ENCODE measurements around the gene TRIM27.
"Not testable (repeated sequence)": the region's sequence is repeated elsewhere in the genome, so short reads cannot be mapped to it uniquely, and the experiment has no call there.

Gene TRIM27

GRCh38 chr6:28953585-28954258, 29.9 kb upstream of the TRIM27 start:
- Histone ChIP-seq H3K4me1 (ENCODE audit: control insufficient read depth in 2 of 2, insufficient read depth in 2 of 2, low read length in 2 of 2) (peaks cover 0 to 4% of the 10 kb centered on the region in 2 donors), H3K9me3 (ENCODE audit: control insufficient read depth in 2 of 2, low read length in 2 of 2) (no peaks in the 10 kb centered on the region), H3K4me3 (ENCODE audit: low read length in 2 of 2) (peak overlapping the region; percentile 48 to 72), H3K9ac (ENCODE audit: low read depth in 1 of 2, low read length in 2 of 2) (peak overlapping the region; percentile 13 to 32), H3K27me3 (ENCODE audit: control insufficient read depth in 2 of 2, insufficient read depth in 2 of 2, low read length in 2 of 2) (peaks cover 3 to 4% of the 10 kb centered on the region in 2 donors), H3K27ac (ENCODE audit: low read depth in 2 of 2, low read length in 2 of 2) (no peak overlapping the region), H3K36me3 (ENCODE audit: control insufficient read depth in 2 of 2, insufficient read depth in 2 of 2, low read length in 2 of 2) (no peaks in the 10 kb centered on the region)

DNA sequence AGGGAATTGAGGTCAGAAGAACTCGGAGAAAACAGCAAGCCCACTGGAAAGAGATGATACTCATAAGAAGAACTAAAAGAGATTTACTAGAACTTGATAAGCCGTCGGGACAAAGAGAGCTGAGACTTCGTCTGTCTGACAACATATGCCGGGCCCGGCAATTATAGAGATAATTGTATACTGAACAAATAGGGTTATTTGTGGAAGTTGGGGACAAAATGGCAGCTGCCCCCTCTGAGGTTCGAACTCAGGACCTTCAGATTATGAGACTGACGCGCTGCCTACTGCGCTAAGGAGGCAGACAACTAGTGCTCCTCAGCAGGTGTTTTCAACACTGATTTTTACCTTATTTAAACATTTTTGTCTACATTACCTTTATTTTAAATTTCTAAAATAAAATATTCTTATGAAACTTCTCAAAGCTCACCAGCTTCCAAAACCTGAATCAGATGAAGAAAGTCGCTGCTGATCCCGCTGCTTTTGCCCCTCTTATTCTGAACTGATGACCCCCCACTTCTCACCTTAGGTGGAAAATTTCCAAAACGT, 29.3 kb upstream of the TRIM27 start:
- Histone ChIP-seq H3K27ac (ENCODE audit: low read depth in 2 of 2, low read length in 2 of 2) (no peak overlapping the region), H3K36me3 (ENCODE audit: control insufficient read depth in 2 of 2, insufficient read depth in 2 of 2, low read length in 2 of 2) (no peaks in the 10 kb centered on the region), H3K9me3 (ENCODE audit: control insufficient read depth in 2 of 2, low read length in 2 of 2) (no peaks in the 10 kb centered on the region), H3K9ac (ENCODE audit: low read depth in 1 of 2, low read length in 2 of 2) (peak overlapping the region; percentile 13 to 32), H3K4me1 (ENCODE audit: control insufficient read depth in 2 of 2, insufficient read depth in 2 of 2, low read length in 2 of 2) (peaks cover 0 to 4% of the 10 kb centered on the region in 2 donors), H3K4me3 (ENCODE audit: low read length in 2 of 2) (peak overlapping the region; percentile 48 to 72), H3K27me3 (ENCODE audit: control insufficient read depth in 2 of 2, insufficient read depth in 2 of 2, low read length in 2 of 2) (peaks cover 3 to 4% of the 10 kb centered on the region in 2 donors)

DNA sequence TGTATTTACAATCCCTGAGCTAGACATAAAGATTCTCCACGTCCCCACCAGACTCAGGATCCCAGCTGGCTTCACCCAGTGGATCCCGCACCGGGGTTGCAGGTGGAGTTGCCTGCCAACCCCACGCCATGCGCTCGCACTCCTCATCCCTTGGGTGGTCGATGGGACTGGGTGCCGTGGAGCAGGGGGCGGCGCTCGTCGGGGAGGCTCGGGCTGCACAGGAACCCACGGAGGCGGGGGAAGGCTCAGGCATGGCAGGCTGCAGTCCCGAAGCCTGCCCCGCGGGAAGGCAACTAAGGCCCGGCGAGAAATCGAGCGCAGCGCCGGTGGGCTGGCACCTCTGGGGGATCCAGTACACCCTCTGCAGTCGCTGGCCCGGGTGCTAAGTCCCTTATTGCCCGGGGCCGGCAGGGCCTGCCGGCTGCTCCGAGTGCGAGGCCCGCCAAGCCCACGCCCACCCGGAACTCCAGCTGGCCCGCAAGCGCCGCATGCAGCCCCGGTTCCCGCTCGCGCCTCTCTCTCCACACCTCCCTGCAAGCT, 25.9 kb upstream of the TRIM27 start:
- H3K27ac ChIP-seq (ENCODE audit: low read depth in 2 of 2, low read length in 2 of 2); H3K9ac ChIP-seq (ENCODE audit: low read depth in 1 of 2, low read length in 2 of 2); H3K9me3 ChIP-seq (ENCODE audit: control insufficient read depth in 2 of 2, low read length in 2 of 2); H3K36me3 ChIP-seq (ENCODE audit: control insufficient read depth in 2 of 2, insufficient read depth in 2 of 2, low read length in 2 of 2); H3K4me3 ChIP-seq (ENCODE audit: low read length in 2 of 2); H3K27me3 ChIP-seq (ENCODE audit: control insufficient read depth in 2 of 2, insufficient read depth in 2 of 2, low read length in 2 of 2); H3K4me1 ChIP-seq (ENCODE audit: control insufficient read depth in 2 of 2, insufficient read depth in 2 of 2, low read length in 2 of 2): not testable (repeated sequence)

- Histone ChIP-seq H3K27ac (ENCODE audit: low read depth in 2 of 2, low read length in 2 of 2) (peak overlapping the region in 1 of 2 donors; percentile 7), H3K36me3 (ENCODE audit: control insufficient read depth in 2 of 2, insufficient read depth in 2 of 2, low read length in 2 of 2) (no peaks in the 10 kb centered on the region), H3K9ac (ENCODE audit: low read depth in 1 of 2, low read length in 2 of 2) (no peak overlapping the region), H3K9me3 (ENCODE audit: control insufficient read depth in 2 of 2, low read length in 2 of 2) (no peaks in the 10 kb centered on the region), H3K4me3 (ENCODE audit: low read length in 2 of 2) (peak overlapping the region in 1 of 2 donors; percentile 3), H3K4me1 (ENCODE audit: control insufficient read depth in 2 of 2, insufficient read depth in 2 of 2, low read length in 2 of 2) (peaks cover 5 to 8% of the 10 kb centered on the region in 2 donors), H3K27me3 (ENCODE audit: control insufficient read depth in 2 of 2, insufficient read depth in 2 of 2, low read length in 2 of 2) (peaks cover 2 to 3% of the 10 kb centered on the region in 2 donors)
These were observed 25.1 kb upstream of the TRIM27 start for GRCh38 chr6:28948782-28949486.

- Histone ChIP-seq H3K36me3 (ENCODE audit: control insufficient read depth in 2 of 2, insufficient read depth in 2 of 2, low read length in 2 of 2) (no peaks in the 10 kb centered on the region), H3K4me3 (ENCODE audit: low read length in 2 of 2) (no peak overlapping the region), H3K27ac (ENCODE audit: low read depth in 2 of 2, low read length in 2 of 2) (peak overlapping the region; percentile 7 to 56), H3K9me3 (ENCODE audit: control insufficient read depth in 2 of 2, low read length in 2 of 2) (no peaks in the 10 kb centered on the region), H3K9ac (ENCODE audit: low read depth in 1 of 2, low read length in 2 of 2) (no peak overlapping the region), H3K27me3 (ENCODE audit: control insufficient read depth in 2 of 2, insufficient read depth in 2 of 2, low read length in 2 of 2) (no peaks in the 10 kb centered on the region), H3K4me1 (ENCODE audit: control insufficient read depth in 2 of 2, insufficient read depth in 2 of 2, low read length in 2 of 2) (peaks cover 10 to 12% of the 10 kb centered on the region in 2 donors)
These were observed 24.1 kb upstream of the TRIM27 start for GRCh38 chr6:28947831-28948270.

GRCh38 chr6:28947067-28947765, 23.4 kb upstream of the TRIM27 start:
- no peak overlapping the region for H3K27ac ChIP-seq (ENCODE audit: low read depth in 2 of 2, low read length in 2 of 2)
- H3K9me3 ChIP-seq (ENCODE audit: control insufficient read depth in 2 of 2, low read length in 2 of 2): no peaks in the 10 kb centered on the region
- peaks cover 10 to 13% of the 10 kb centered on the region in 2 donors for H3K4me1 ChIP-seq (ENCODE audit: control insufficient read depth in 2 of 2, insufficient read depth in 2 of 2, low read length in 2 of 2)
- H3K27me3 ChIP-seq (ENCODE audit: control insufficient read depth in 2 of 2, insufficient read depth in 2 of 2, low read length in 2 of 2): no peaks in the 10 kb centered on the region
- no peak overlapping the region for H3K9ac ChIP-seq (ENCODE audit: low read depth in 1 of 2, low read length in 2 of 2)
- H3K4me3 ChIP-seq (ENCODE audit: low read length in 2 of 2): no peak overlapping the region
- no peaks in the 10 kb centered on the region for H3K36me3 ChIP-seq (ENCODE audit: control insufficient read depth in 2 of 2, insufficient read depth in 2 of 2, low read length in 2 of 2)

GRCh38 chr6:28945349-28945748, 21.6 kb upstream of the TRIM27 start:
- Histone ChIP-seq H3K9me3 (ENCODE audit: control insufficient read depth in 2 of 2, low read length in 2 of 2) (no peaks in the 10 kb centered on the region), H3K27me3 (ENCODE audit: control insufficient read depth in 2 of 2, insufficient read depth in 2 of 2, low read length in 2 of 2) (no peaks in the 10 kb centered on the region), H3K36me3 (ENCODE audit: control insufficient read depth in 2 of 2, insufficient read depth in 2 of 2, low read length in 2 of 2) (no peaks in the 10 kb centered on the region), H3K4me1 (ENCODE audit: control insufficient read depth in 2 of 2, insufficient read depth in 2 of 2, low read length in 2 of 2) (peaks cover 22 to 25% of the 10 kb centered on the region in 2 donors), H3K9ac (ENCODE audit: low read depth in 1 of 2, low read length in 2 of 2) (no peak overlapping the region), H3K27ac (ENCODE audit: low read depth in 2 of 2, low read length in 2 of 2) (no peak overlapping the region), H3K4me3 (ENCODE audit: low read length in 2 of 2) (no peak overlapping the region)

GRCh38 chr6:28944412-28944865, 20.7 kb upstream of the TRIM27 start:
- peak overlapping the region; percentile 60 to 84 for H3K4me3 ChIP-seq (ENCODE audit: low read length in 2 of 2)
- no peaks in the 10 kb centered on the region for H3K36me3 ChIP-seq (ENCODE audit: control insufficient read depth in 2 of 2, insufficient read depth in 2 of 2, low read length in 2 of 2)
- peaks cover 22 to 27% of the 10 kb centered on the region in 2 donors for H3K4me1 ChIP-seq (ENCODE audit: control insufficient read depth in 2 of 2, insufficient read depth in 2 of 2, low read length in 2 of 2)
- H3K27me3 ChIP-seq (ENCODE audit: control insufficient read depth in 2 of 2, insufficient read depth in 2 of 2, low read length in 2 of 2): no peaks in the 10 kb centered on the region
- peak overlapping the region; percentile 59 to 84 for H3K9ac ChIP-seq (ENCODE audit: low read depth in 1 of 2, low read length in 2 of 2)
- H3K9me3 ChIP-seq (ENCODE audit: control insufficient read depth in 2 of 2, low read length in 2 of 2): no peaks in the 10 kb centered on the region
- H3K27ac ChIP-seq (ENCODE audit: low read depth in 2 of 2, low read length in 2 of 2): peak overlapping the region; percentile 28 to 79

GRCh38 chr6:28943557-28944411, 20.0 kb upstream of the TRIM27 start:
- Histone ChIP-seq H3K27ac (ENCODE audit: low read depth in 2 of 2, low read length in 2 of 2) (peak overlapping the region; percentile 28 to 79), H3K4me1 (ENCODE audit: control insufficient read depth in 2 of 2, insufficient read depth in 2 of 2, low read length in 2 of 2) (peaks cover 22 to 27% of the 10 kb centered on the region in 2 donors), H3K4me3 (ENCODE audit: low read length in 2 of 2) (peak overlapping the region; percentile 60 to 84), H3K9ac (ENCODE audit: low read depth in 1 of 2, low read length in 2 of 2) (peak overlapping the region; percentile 59 to 84), H3K27me3 (ENCODE audit: control insufficient read depth in 2 of 2, insufficient read depth in 2 of 2, low read length in 2 of 2) (no peaks in the 10 kb centered on the region), H3K9me3 (ENCODE audit: control insufficient read depth in 2 of 2, low read length in 2 of 2) (no peaks in the 10 kb centered on the region), H3K36me3 (ENCODE audit: control insufficient read depth in 2 of 2, insufficient read depth in 2 of 2, low read length in 2 of 2) (no peaks in the 10 kb centered on the region)
